Cardiac fibroblast (primary cell): ENCODE data around the gene NEK11.

Experiments used
- DNase-seq, 2 donors: peaks; one replicate each; pipeline versions ENCODE4 v3.0.0 to v3.0.0-alpha.2; 2010; ENCODE audit warnings: low read depth in 2 of 2
- H3K4me3 ChIP-seq, 2 donors: replicated peaks in 1 of 2; 1 replicate in 1 of 2; 2 replicates in 1 of 2; pipeline ENCODE4 v1.5.1; 2011; ENCODE audit warnings: low read depth in 2 of 2, low read length in 2 of 2, mild to moderate bottlenecking in 2 of 2, moderate library complexity in 1 of 2
- TF ChIP-seq, protein P1 (sequence below): IDR thresholded peaks from one replicate; pipeline ENCODE4 v1.5.1; 2011; ENCODE audit warnings: low read depth, mild to moderate bottlenecking, low read length, inconsistent platforms

NEK11 gene

DNA sequence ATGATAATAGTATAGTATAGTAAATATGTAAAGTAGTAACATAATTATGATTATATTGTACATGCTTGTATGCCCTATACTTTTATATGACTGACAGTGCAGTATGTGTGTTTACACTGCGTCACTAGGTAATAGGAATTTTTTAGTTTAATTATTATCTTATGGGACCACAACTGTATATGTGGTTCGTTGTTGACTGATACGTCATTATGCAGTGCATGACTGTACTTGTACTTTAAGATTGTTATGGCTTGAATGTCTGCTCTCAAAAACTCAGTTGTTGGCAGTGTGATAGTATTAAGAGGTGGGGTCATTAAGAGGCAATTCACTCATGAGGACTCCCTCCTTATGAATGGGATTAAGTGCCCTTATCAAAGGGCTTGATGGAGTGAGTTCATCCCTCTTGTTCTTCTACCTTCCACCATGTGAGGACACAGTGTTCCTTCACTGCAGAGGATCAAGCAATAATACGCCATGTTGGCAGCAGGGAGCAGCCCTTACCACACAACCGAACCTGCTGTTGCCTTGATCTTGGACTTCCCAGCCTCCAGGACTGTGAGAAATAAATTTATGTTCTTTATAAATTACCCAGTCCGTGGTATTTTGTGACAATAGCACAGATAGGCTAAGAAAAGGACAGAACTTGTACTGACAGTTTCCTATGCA lies 152.2 kb downstream of the NEK11 start:
- TF ChIP-seq, protein P1, sequence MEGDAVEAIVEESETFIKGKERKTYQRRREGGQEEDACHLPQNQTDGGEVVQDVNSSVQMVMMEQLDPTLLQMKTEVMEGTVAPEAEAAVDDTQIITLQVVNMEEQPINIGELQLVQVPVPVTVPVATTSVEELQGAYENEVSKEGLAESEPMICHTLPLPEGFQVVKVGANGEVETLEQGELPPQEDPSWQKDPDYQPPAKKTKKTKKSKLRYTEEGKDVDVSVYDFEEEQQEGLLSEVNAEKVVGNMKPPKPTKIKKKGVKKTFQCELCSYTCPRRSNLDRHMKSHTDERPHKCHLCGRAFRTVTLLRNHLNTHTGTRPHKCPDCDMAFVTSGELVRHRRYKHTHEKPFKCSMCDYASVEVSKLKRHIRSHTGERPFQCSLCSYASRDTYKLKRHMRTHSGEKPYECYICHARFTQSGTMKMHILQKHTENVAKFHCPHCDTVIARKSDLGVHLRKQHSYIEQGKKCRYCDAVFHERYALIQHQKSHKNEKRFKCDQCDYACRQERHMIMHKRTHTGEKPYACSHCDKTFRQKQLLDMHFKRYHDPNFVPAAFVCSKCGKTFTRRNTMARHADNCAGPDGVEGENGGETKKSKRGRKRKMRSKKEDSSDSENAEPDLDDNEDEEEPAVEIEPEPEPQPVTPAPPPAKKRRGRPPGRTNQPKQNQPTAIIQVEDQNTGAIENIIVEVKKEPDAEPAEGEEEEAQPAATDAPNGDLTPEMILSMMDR, result no peak
- H3K4me3 ChIP-seq, result no peak overlapping the region
- DNase-seq, result no peak

DNA sequence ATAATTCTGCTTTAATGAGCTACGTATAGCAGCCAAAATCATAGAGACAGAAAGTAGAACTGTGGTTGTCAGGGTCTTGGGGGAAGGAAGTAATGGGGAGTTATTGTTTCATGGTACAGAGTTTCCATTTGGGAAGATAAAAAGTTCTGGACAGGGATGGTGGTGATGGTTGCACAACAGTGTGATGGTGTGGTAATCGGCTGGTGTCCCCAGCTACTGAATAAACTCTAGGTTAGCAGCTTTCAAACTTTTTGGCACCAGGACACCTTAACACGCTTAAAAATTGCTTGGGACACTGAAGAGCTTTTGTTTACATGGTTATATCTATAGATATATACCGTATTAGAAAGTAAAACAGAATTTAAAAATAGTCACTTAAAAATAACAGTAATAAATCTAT lies 166.0 kb downstream of the NEK11 start:
- TF ChIP-seq, protein P1, result no peak
- DNase-seq, result peak in 1 of 2 donors; percentile 3
- H3K4me3 ChIP-seq, result no peak overlapping the region

DNA sequence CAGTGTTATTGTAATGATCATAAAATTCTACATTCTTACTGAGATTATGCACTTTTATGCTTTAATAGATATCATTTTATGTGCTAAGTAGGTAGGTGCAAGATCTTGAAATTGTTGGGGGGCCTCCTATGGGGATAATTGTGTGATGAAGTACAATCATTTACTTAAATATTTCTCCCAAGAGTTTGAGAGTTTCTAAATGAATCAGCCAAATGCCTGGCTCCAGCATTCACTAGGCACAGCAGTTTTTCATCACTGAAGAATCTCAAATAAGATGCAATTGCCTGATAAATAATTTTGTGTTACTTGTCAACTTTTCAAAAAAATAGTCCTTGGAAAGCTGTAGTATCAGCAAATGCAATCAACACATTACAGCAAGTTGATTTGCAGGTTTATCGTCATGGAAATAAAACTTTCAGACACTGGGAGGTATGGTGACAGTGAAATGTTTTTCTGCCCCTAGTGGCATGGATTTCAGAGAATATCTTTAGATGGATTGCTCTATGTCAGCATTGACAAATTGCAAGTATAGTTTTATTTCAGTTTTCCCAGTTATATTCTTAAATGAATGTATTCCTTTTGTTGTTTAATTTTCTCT lies 167.1 kb downstream of the NEK11 start:
- H3K4me3 ChIP-seq, result no peak overlapping the region
- DNase-seq, result peak; percentile 10 to 14
- TF ChIP-seq, protein P1, result peak; percentile 8

DNA sequence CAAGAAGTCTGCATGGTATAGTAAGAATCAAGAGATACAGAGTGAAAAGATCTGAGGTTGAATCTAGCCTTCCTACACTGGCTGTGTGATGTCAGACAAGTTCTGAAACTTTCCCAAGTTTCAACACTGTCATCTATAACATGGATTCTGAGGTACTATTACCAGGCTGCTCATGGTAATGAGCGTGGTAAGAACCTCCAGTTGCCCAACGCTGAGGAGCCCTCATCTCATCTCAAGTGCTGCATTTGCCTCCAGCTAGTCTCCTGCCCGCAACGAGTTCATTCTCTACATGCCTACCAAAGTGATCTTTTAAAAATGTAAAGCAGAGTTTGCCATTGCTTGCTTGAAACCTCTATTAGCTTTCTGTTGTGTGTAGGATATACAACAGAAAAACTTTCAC lies 168.1 kb downstream of the NEK11 start:
- H3K4me3 ChIP-seq, result no peak overlapping the region
- no peak for DNase-seq
- TF ChIP-seq, protein P1, result no peak

DNA sequence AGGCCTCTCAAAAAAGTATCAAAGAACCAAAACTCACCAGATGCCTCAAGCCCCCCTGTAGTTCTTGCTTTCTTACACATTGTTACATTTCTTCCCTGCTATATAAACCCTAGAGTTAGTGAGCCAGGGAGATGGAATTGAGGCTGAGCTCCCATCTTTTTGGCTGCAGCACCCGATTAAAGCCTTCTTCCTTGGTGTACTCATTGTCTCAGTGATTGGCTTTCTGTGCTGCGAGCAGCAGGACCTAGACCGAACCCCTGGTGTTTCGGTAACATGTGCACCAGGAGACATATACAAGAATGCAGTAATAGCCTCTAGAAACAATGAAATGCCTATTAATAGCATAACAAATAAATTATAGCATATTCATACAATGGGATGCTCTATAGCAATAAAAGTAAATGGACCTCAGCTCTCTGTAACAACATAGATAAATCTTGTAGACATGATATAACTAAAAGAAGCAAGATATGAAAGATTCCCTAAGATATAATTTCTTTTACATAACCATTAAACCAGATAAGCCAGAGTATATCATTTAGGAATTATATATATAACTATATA lies 174.0 kb downstream of the NEK11 start:
- no peak for DNase-seq
- TF ChIP-seq, protein P1, result no peak
- no peak overlapping the region for H3K4me3 ChIP-seq

DNA sequence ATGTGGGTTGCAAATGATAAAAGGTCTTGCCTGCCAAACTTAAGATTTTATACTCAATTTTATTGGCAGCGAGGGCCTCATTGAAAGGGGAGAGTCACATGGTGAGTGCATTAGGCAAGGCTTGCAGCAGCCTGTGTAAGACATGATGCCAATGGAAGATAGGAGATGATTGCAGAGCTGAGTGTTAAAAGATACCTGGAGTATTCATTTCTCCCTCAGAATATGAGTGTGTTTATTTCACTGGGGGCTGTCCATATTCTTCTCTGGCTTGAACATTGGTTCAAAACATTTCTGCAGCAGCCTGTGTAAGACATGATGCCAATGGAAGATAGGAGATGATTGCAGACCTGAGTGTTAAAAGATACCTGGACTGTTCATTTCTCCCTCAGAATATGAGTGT lies 189.7 kb downstream of the NEK11 start:
- H3K4me3 ChIP-seq, result no peak overlapping the region
- TF ChIP-seq, protein P1, result no peak
- DNase-seq, result peak; percentile 20 to 27
